Activated CD4-positive, alpha-beta T cell treated with anti-CD3 and anti-CD28 coated beads, Interleukin-2, amount 50 U/mL, for 4 hours (primary cell): ENCODE data around the gene CCDC187.
"Not testable (repeated sequence)": the region's sequence is repeated elsewhere in the genome, so short reads cannot be mapped to it uniquely, and the experiment has no call there.

ENCODE experiments used
- DNase-seq, 2 experiments: peaks; one replicate each; pipeline ENCODE4 v3.0.0-alpha.2; 2020

The CCDC187 gene

GRCh38 chr9:136326761-136327303, 22.9 kb upstream of the CCDC187 start:
- DNase-seq = no peak

- no peak for DNase-seq
These were observed 22.3 kb upstream of the CCDC187 start for GRCh38 chr9:136326061-136326760.

GRCh38 chr9:136325358-136325757, 21.5 kb upstream of the CCDC187 start:
- DNase-seq = no peak

GRCh38 chr9:136324501-136325300, 20.8 kb upstream of the CCDC187 start:
- DNase-seq = no peak

GRCh38 chr9:136323371-136323789, 19.5 kb upstream of the CCDC187 start:
- no peak for DNase-seq

GRCh38 chr9:136322756-136323330, 18.9 kb upstream of the CCDC187 start:
- no peak for DNase-seq

GRCh38 chr9:136321561-136321960, 17.7 kb upstream of the CCDC187 start:
- no peak for DNase-seq

- not testable (repeated sequence) for DNase-seq
These were observed 17.1 kb upstream of the CCDC187 start for GRCh38 chr9:136320972-136321371.

- DNase-seq = not testable (repeated sequence)
These were observed 16.1 kb upstream of the CCDC187 start for GRCh38 chr9:136319955-136320354.

- DNase-seq = not testable (repeated sequence)
These were observed 15.3 kb upstream of the CCDC187 start for GRCh38 chr9:136319244-136319643.

GRCh38 chr9:136318776-136319241, 14.9 kb upstream of the CCDC187 start:
- DNase-seq = no peak

GRCh38 chr9:136318111-136318775, 14.3 kb upstream of the CCDC187 start:
- DNase-seq = no peak

GRCh38 chr9:136317695-136318094, 13.8 kb upstream of the CCDC187 start:
- DNase-seq = no peak

- no peak for DNase-seq
These were observed 13.2 kb upstream of the CCDC187 start for GRCh38 chr9:136316896-136317676.

GRCh38 chr9:136316271-136316751, 12.4 kb upstream of the CCDC187 start:
- DNase-seq = no peak

- DNase-seq = no peak
These were observed 11.1 kb upstream of the CCDC187 start for GRCh38 chr9:136314944-136315343.

GRCh38 chr9:136314056-136314416, 10.1 kb upstream of the CCDC187 start:
- DNase-seq = no peak

GRCh38 chr9:136313111-136314055, 9.5 kb upstream of the CCDC187 start:
- DNase-seq = no peak

- peak; percentile 32 to 43 for DNase-seq
These were observed 8.5 kb upstream of the CCDC187 start for GRCh38 chr9:136312436-136312835.

GRCh38 chr9:136312009-136312375, 8.1 kb upstream of the CCDC187 start:
- no peak for DNase-seq
